GM19239 (cell line): ENCODE results near the gene EPHB1.
A peak's percentile ranks its signal among the peaks of the same experiment; 100 is the strongest.

Experiments used
- DNase-seq: peaks from one replicate; pipeline ENCODE4 v3.0.0; 2011; ENCODE audit warnings: low spot score; ENCODE audit not compliant: insufficient read length
- FAIRE-seq: peaks from 2 replicates; lab custom pipeline; 2011; peaks lifted over from hg19 to GRCh38; lab: Jason Lieb, UNC

Gene EPHB1

GRCh38 chr3:134898181-134898754 is 103.2 kb downstream of the EPHB1 start:
- no peak for DNase-seq
- FAIRE-seq, result no peak

- DNase-seq (no peak), FAIRE-seq (no peak)
Observed at GRCh38 chr3:134899786-134900185, 104.7 kb downstream of the EPHB1 start.

GRCh38 chr3:134900482-134900881 is 105.4 kb downstream of the EPHB1 start:
- DNase-seq (no peak), FAIRE-seq (no peak)

DNA sequence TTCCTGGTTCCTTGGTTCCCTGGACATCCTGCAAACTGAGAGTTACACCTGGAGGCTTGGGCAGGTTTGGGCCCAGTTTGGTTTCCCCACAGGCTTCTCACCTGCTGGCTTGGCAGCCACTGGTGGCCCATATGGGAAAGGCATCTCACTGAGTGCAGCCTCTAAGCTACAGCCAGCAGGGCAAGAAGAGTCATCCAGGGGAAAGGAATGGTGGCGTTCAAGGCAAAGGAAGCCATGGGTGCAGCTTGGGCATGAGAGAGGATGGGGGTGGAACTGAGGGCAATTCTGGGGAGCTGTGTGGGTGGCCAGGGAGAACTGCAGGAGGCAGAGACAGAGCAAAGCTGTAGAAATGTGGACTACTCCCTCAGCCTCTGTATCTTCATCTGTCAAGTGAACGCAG is 106.4 kb downstream of the EPHB1 start:
- FAIRE-seq, result no peak
- no peak for DNase-seq

GRCh38 chr3:134903837-134904236 is 108.8 kb downstream of the EPHB1 start:
- no peak for FAIRE-seq
- DNase-seq, result no peak

DNA sequence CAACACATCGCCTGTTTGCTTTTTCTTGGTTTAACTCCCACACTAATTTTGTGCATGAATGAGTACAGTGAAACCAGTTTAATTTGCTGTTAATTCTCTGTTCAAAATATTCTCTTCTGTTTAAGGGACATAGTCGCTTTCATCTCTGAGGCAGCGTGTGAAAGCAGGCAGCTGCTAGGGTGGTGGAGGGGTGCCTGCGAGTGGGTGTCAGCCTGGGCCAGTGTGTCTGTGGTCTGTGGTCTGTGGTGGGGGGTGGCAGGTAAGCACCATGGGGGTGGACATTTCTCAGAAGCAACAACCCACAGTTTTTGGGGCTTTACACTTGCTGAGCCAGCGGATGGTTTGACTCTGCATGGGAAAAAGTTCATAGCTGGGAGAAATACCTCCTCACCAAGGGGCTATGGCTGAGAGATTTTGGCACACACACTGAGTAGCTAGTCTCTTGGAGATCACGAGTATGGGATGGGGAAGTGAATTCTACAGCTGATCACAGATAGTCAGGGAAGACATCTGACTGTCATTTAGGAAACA is 109.2 kb downstream of the EPHB1 start:
- FAIRE-seq, result peak; percentile 98
- DNase-seq, result peak; percentile 81

DNA sequence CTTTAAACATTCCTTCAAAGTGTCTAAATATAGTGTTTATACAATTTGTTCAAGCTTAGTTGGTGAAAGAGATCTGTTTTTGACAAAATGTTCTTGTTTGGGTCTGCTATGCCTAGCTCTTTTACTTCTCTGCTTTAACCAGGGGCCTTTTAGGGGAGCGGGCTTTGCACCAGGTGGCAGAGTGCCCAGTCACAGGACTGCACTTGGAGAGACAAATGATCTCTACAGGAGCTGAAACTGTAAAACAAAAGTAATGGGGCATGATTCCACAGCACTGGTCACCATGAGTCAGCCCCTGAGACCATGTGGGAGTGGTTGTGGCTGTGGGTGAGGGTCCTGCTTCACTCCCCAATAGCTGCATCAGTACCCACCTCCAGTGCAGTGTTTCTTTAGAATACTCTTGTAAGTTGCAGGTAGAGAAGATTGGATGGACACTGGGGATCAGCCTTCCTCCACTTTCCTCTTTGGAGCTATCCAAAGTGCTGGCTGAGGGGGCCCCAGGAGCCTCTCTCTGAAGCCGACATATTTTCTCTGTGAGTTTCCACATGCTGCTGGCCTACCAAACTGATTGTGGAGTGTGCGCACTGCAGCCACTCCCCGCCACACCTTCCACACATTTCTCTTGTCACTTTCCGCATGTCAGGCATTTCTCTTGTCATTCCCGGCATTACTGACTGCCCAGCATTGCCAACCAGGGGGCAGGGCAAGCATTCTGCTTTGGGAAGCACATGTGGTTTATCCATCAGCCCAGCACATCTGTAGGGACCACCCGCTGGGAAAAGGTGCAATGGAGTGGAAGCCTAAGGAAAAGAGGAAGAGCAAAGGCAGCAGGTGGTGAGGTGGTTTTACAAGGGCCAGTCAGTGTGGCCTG is 110.0 kb downstream of the EPHB1 start:
- peak; percentile 64 for FAIRE-seq
- no peak for DNase-seq

GRCh38 chr3:134905647-134905935 is 110.5 kb downstream of the EPHB1 start:
- FAIRE-seq (no peak), DNase-seq (no peak)

DNA sequence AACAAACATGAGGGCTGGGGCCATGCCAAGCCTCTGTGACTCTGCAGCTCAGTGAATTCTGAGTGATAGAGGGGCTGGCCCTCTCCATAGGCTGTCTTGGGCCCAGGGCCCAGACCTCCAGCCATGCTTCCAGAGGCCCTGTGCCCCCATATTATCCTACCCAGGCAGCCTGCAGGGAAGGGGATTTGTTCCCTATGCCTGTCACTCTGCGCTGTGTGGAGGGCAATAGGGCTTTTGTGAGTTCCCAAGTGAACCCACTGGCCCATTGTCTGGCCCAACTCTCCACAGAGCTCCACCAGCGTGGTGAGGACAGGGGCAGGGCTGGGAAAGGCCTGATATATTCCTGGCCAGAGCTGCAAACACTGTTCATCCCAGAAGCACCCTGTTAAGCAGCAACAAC is 113.2 kb downstream of the EPHB1 start:
- no peak for DNase-seq
- FAIRE-seq, result no peak

DNA sequence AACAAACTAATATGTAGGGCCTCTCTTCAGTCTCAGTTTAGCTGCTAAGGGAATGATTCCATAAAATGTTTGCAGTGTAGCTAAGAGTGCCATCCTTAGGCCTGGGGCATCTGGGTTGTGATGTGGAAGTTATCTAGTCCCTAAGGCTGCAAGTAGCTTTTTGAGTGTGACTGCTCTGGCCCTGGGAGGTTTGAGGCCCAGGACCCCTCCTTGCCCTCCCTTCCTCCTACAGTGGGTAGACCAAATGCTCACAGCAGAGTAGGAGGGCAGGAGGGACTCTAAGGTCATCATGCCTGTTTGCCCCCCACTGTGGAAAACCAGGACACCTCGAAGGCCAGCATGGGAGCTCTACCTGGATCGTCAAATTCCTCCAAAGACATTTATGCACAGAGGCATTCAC is 115.0 kb downstream of the EPHB1 start:
- DNase-seq, result no peak
- no peak for FAIRE-seq

DNA sequence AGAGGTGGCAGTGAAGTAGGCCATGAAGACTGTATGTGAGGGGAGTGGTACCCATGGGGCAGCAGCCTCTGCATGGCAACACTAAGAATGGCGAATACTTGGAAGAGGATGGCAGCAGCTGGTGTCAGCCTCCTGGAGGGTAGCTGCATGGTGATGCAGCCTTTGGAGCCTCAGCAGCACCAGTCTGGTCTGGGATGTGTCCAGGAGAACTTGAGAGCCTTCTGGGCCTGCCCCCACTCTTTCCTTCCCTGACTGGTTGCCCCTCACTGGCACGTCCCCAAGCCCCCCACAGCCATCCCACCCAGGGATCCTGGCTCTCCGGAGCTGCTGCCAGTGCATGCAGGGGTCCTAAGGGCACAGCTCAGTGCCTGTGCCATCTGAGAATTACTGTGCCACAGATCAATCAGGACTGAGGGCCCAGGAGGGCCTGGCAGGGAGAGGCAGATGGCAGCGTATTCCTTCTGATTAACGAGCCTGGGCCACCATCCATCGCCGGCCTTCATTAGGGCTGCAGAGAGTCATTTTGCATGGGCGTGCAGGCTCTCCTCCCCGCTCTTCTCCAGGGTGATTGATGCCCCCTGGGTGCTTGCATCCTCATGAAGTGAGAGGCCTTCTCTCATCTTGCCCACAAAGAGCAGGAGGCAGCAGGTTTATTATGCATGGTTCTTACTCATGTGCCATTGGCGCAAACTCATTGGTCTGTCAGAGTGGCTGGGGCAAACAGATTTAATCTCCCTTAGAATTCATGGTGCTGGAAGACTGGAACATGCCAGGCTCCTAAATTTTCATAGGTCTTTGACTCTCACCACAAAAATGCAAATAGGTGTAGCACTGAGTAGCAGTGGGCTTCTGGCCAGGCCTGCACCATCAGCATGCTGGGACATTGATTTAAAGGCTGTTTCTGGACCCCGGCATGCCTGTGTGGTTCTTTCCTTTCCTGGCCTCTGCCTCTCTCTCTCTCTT is 116.8 kb downstream of the EPHB1 start:
- FAIRE-seq (no peak), DNase-seq (no peak)

GRCh38 chr3:134916276-134916961 is 121.4 kb downstream of the EPHB1 start:
- DNase-seq, result no peak
- FAIRE-seq, result no peak

DNA sequence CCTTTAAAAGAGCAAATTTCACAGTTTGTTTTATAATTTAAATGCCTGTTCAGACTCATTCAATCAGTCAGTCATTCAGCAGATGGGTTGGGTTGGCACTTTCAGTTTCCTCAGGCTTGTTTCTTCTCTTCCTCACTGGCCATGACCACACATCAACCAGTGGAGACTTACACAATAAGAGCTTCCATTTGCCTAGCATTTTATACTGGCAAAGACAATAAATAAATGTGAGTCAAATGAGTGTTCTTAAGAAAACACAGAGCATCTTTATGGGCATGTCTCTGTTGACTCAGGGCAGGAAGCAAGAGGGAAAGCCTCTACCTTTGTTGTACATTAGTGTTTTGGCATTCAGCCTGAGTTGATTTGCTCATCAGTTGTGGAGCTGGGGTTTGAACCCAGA is 122.6 kb downstream of the EPHB1 start:
- DNase-seq, result no peak
- FAIRE-seq, result no peak

GRCh38 chr3:134918441-134918840 is 123.4 kb downstream of the EPHB1 start:
- peak; percentile 65 for DNase-seq
- FAIRE-seq, result peak; percentile 98

- FAIRE-seq (no peak), DNase-seq (no peak)
Observed at GRCh38 chr3:134922101-134922500, 127.0 kb downstream of the EPHB1 start.

- DNase-seq, result no peak
- no peak for FAIRE-seq
Observed at GRCh38 chr3:134922866-134923265, 127.8 kb downstream of the EPHB1 start.

DNA sequence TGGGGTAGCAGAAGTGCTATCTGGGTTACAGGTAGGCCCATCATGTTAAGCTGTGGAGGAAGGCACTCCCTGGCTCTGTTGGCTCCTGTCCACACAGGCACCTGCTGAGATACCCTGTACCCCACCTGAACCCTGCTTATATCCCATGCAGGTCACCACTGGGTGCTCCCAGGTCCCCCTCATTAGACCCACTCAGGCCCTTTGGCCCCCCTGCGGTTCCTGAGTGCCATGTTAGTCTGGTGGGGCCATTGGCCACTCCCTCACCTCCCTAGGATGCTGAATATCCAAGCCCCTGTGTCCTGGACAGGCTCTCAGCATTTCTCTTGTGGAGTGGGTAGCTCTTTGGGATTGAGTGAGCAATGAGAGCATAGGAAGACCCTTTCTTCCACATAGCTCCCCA is 128.2 kb downstream of the EPHB1 start:
- no peak for DNase-seq
- no peak for FAIRE-seq

DNA sequence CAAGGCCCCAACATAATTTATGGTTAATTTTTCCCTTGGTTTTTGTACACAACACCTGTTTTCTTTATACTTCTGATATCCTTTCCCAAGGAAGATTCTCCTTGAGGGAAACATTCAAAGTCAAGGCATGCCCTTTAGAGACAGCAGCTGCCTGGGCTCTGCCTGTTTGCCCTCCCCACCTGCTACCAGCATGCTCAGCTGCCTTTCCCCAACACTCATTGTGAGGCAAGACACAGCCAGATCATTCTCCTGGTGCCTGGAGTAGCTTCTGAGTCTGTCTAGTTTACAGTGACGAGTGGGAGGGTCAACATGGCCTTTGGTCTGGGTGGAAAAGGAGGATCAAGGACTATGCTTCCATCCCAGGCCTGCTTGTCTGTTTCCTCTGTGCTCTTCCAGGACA is 132.5 kb downstream of the EPHB1 start:
- DNase-seq (no peak), FAIRE-seq (no peak)

DNA sequence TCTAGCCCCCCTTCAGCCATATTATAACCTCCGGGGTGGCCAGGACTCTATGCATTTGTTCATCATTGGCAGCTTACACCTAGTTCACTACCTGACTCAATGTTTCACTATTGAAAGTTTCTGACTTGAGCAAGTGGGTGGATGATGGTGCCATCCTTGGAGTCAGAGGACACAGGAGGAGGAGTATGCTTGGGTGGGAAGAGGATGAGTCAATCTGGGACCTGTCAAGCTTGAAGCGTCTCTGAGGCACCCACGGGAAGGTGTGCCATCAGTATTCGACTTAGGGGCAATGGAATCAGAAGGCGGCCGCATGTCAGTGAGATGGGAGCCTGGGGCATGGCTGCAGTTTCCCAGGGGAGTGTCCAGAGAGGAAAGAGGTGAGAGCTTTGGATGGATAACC is 133.3 kb downstream of the EPHB1 start:
- no peak for FAIRE-seq
- DNase-seq, result no peak

GRCh38 chr3:134928819-134929218 is 133.8 kb downstream of the EPHB1 start:
- no peak for FAIRE-seq

More at GRCh38 chr3:134928819-134929218, 133.8 kb downstream of the EPHB1 start:
- DNase-seq, result no peak
